ENCODE data around the gene CNTROB. TPM values are rescaled to one million over a fixed set of nuclear protein-coding genes. Genes with fewer than 3 reads are reported as not detected.

CNTROB gene
- total RNA-seq, 2 experiments from 2014 or later: 66.7 to 76.5 TPM

- Mint-ChIP-seq H3K36me3 (ENCODE audit: low read depth) (no peaks in the 10 kb centered on the region), H3K9me3 (ENCODE audit: insufficient read depth) (no peaks in the 10 kb centered on the region), H3K27me3 (ENCODE audit: low read depth) (peaks cover 20% of the 10 kb centered on the region), H3K27ac (no peak overlapping the region), H3K4me3 (no peak overlapping the region), H3K4me1 (ENCODE audit: low read depth) (peaks cover 42% of the 10 kb centered on the region)
- ATAC-seq (no peak), DNase-seq (no peak)
- ChIA-PET POLR2A (interaction anchor here (1.4 kb wide), 1 partner anchor 9 kb away, joined by 3 read pairs; no protein-coding TSS in a partner anchor), CTCF (interaction anchor here (0.7 to 12.2 kb wide), 8 partner anchors 10 to 249 kb away, joined by 3 to 237 read pairs (median 4); partner anchors contain the start of genes CYB5D1, GUCY2D, NAA38 and RNF227)
Measured at GRCh38 chr17:7992516-7992915, 60.5 kb downstream of the CNTROB start.

GRCh38 chr17:7992924-7993323, 60.9 kb downstream of the CNTROB start:
- peaks cover 18% of the 10 kb centered on the region for H3K27me3 Mint-ChIP-seq (ENCODE audit: low read depth)
- no peaks in the 10 kb centered on the region for H3K9me3 Mint-ChIP-seq (ENCODE audit: insufficient read depth)
- H3K4me3 Mint-ChIP-seq: no peak overlapping the region
- no peaks in the 10 kb centered on the region for H3K36me3 Mint-ChIP-seq (ENCODE audit: low read depth)
- H3K27ac Mint-ChIP-seq: no peak overlapping the region
- H3K4me1 Mint-ChIP-seq (ENCODE audit: low read depth): peaks cover 42% of the 10 kb centered on the region
- no peak for DNase-seq
- ATAC-seq: no peak
- POLR2A ChIA-PET: interaction anchor here (1.4 kb wide), 1 partner anchor 8 kb away, joined by 3 read pairs; no protein-coding TSS in a partner anchor
- CTCF ChIA-PET: interaction anchor here (0.7 to 12.2 kb wide), 10 partner anchors 9 to 249 kb away, joined by 3 to 237 read pairs (median 4); partner anchors contain the start of genes CYB5D1, GUCY2D, NAA38 and RNF227

- no peaks in the 10 kb centered on the region for H3K36me3 Mint-ChIP-seq (ENCODE audit: low read depth)
- H3K4me3 Mint-ChIP-seq: no peak overlapping the region
- ChIA-PET POLR2A (no interaction called here), CTCF (interaction anchor here (1.0 to 12.2 kb wide), 5 partner anchors 11 to 79 kb away, joined by 3 to 237 read pairs (median 4); partner anchors contain the start of gene RNF227)
- H3K27ac Mint-ChIP-seq: no peak overlapping the region
- ATAC-seq (no peak), DNase-seq (no peak)
- H3K4me1 Mint-ChIP-seq (ENCODE audit: low read depth): peaks cover 32% of the 10 kb centered on the region
- no peaks in the 10 kb centered on the region for H3K9me3 Mint-ChIP-seq (ENCODE audit: insufficient read depth)
- peaks cover 24% of the 10 kb centered on the region for H3K27me3 Mint-ChIP-seq (ENCODE audit: low read depth)
Measured at GRCh38 chr17:7993972-7994589, 62.1 kb downstream of the CNTROB start.

- Mint-ChIP-seq H3K27me3 (ENCODE audit: low read depth) (peaks cover 28% of the 10 kb centered on the region), H3K36me3 (ENCODE audit: low read depth) (no peaks in the 10 kb centered on the region), H3K4me3 (no peak overlapping the region), H3K9me3 (ENCODE audit: insufficient read depth) (no peaks in the 10 kb centered on the region), H3K27ac (no peak overlapping the region), H3K4me1 (ENCODE audit: low read depth) (peaks cover 17% of the 10 kb centered on the region)
- no peak for ATAC-seq
- POLR2A ChIA-PET: no interaction called here
- CTCF ChIA-PET: interaction anchor here (1.1 to 1.7 kb wide), 2 partner anchors 12 to 93 kb away, joined by 3 to 6 read pairs; no protein-coding TSS in a partner anchor
- no peak for DNase-seq
Measured at GRCh38 chr17:7995724-7996123, 63.7 kb downstream of the CNTROB start.

GRCh38 chr17:7997186-7997585, 65.2 kb downstream of the CNTROB start:
- no peaks in the 10 kb centered on the region for H3K36me3 Mint-ChIP-seq (ENCODE audit: low read depth)
- DNase-seq: peak; percentile 69
- H3K4me3 Mint-ChIP-seq: no peak overlapping the region
- peaks cover 40% of the 10 kb centered on the region for H3K27me3 Mint-ChIP-seq (ENCODE audit: low read depth)
- H3K4me1 Mint-ChIP-seq (ENCODE audit: low read depth): peaks cover 12% of the 10 kb centered on the region
- H3K27ac Mint-ChIP-seq: no peak overlapping the region
- POLR2A ChIA-PET: interaction anchor here (0.7 kb wide), 1 partner anchor 176 kb away, joined by 3 read pairs; no protein-coding TSS in a partner anchor
- H3K9me3 Mint-ChIP-seq (ENCODE audit: insufficient read depth): no peaks in the 10 kb centered on the region
- CTCF ChIA-PET: interaction anchor here (0.6 to 1.7 kb wide), 28 partner anchors 8 to 253 kb away, joined by 3 to 10 read pairs (median 4); partner anchors contain the start of genes KDM6B and NAA38
- peak; percentile 83 for ATAC-seq

Other genes starting within 250 kb of the CNTROB start
- gene TP53, start 244.7 kb upstream of the CNTROB start, total RNA-seq: 100 to 1,000 TPM; 131 to 136 TPM
- 10 to 100 TPM; 27.1 to 29.3 TPM for gene WRAP53, start 243.7 kb upstream of the CNTROB start, total RNA-seq
- not detected for gene EFNB3, start 227.0 kb upstream of the CNTROB start, total RNA-seq
- gene DNAH2, start 214.5 kb upstream of the CNTROB start, total RNA-seq: not detected
- 10 to 100 TPM; 12.4 to 12.6 TPM for gene KDM6B, start 98.0 kb upstream of the CNTROB start, total RNA-seq
- 1 to 10 TPM in 1 of 2 experiments, under 1 TPM in 1; 0.87 to 1.2 TPM for gene TMEM88, start 77.1 kb upstream of the CNTROB start, total RNA-seq
- 10 to 100 TPM; 92.7 to 93.1 TPM for gene NAA38, start 74.6 kb upstream of the CNTROB start, total RNA-seq
- 10 to 100 TPM in 1 of 2 experiments, 1 to 10 TPM in 1; 9.8 to 11.2 TPM for gene CYB5D1, start 74.2 kb upstream of the CNTROB start, total RNA-seq
- 100 to 1,000 TPM; 125 to 129 TPM for gene CHD3, start 43.4 kb upstream of the CNTROB start, total RNA-seq
- 1 to 10 TPM; 4.2 TPM for gene RNF227, start 15.9 kb upstream of the CNTROB start, total RNA-seq
- 10 to 100 TPM in 1 of 2 experiments, 1 to 10 TPM in 1; 8.8 to 10.3 TPM for gene KCNAB3, start 2.4 kb upstream of the CNTROB start, total RNA-seq
- gene TRAPPC1, start 260 bp upstream of the CNTROB start, total RNA-seq: 100 to 1,000 TPM; 248 to 278 TPM
- gene GUCY2D, start 70.4 kb downstream of the CNTROB start, total RNA-seq: not detected
- not detected for gene ALOX15B, start 106.9 kb downstream of the CNTROB start, total RNA-seq
- gene ALOX12B, start 155.5 kb downstream of the CNTROB start, total RNA-seq: under 1 TPM; 0.26 to 0.47 TPM
- not detected for gene ALOXE3, start 186.3 kb downstream of the CNTROB start, total RNA-seq
- under 1 TPM in 1 of 2 experiments, not detected in 1; 0.29 TPM for gene HES7, start 191.9 kb downstream of the CNTROB start, total RNA-seq
- gene PER1, start 220.2 kb downstream of the CNTROB start, total RNA-seq: 10 to 100 TPM; 35.0 to 38.1 TPM
- gene VAMP2, start 230.7 kb downstream of the CNTROB start, total RNA-seq: 10 to 100 TPM; 56.3 to 56.7 TPM
- gene TMEM107, start 244.2 kb downstream of the CNTROB start, total RNA-seq: 10 to 100 TPM; 39.6 to 44.1 TPM